Psoas muscle (tissue), 8 donors: ENCODE data around the gene OR1F1. TPM values are rescaled to one million over a fixed set of nuclear protein-coding genes. Genes with fewer than 3 reads are reported as not detected.

Experiments used
- ATAC-seq, 4 donors: fragments of 200-7000 bp; cut with Tn5 transposase; one replicate each; pipeline ENCODE4 v1.9.1; 2020; ENCODE audit warnings: moderate library complexity in 3 of 4, mild to moderate bottlenecking in 2 of 4
- DNase-seq, 2 donors: peaks; one replicate each; pipeline ENCODE4 v3.0.0-alpha.2; 2020
- H3K27ac ChIP-seq: fragments of 200-600 bp; one replicate; pipeline ENCODE4 v1.8.0; 2022
- H3K27me3 ChIP-seq, 3 donors: fragments of 200-600 bp in 1 of 3; one replicate each; pipeline versions ENCODE4 v1.6.1 to v1.8.0; 2013 to 2022; ENCODE audit warnings: low read length in 2 of 3, mild to moderate bottlenecking in 2 of 3, moderate library complexity in 1 of 3; ENCODE audit not compliant: insufficient read depth in 3 of 3
- H3K36me3 ChIP-seq, 2 donors: fragments of 200-600 bp in 1 of 2; one replicate each; pipeline versions ENCODE4 v1.6.1 to v1.8.0; 2013 to 2022; ENCODE audit warnings: low read depth in 1 of 2, mild to moderate bottlenecking in 1 of 2, moderate library complexity in 1 of 2; ENCODE audit not compliant: insufficient read depth in 1 of 2
- H3K4me1 ChIP-seq: fragments of 200-600 bp; one replicate; pipeline ENCODE4 v1.8.0; 2022
- H3K4me3 ChIP-seq: fragments of 200-600 bp; one replicate; pipeline ENCODE4 v1.8.0; 2022; ENCODE audit warnings: mild to moderate bottlenecking
- H3K9me3 ChIP-seq: fragments of 200-600 bp; one replicate; pipeline ENCODE4 v1.8.0; 2022
- WGBS, 3 donors: extraction: QIAGEN DNeasy Blood & Tissue Kit; methylation state at CpG; one replicate each; pipeline versions ENCODE4 v1.1.6 to v1.1.7; 2013; 5-methylcytosine and 5-hydroxymethylcytosine counted together
- intact Hi-C, 2 donors: fragments of 100-400 bp; cut with DNase I; formaldehyde crosslinking; loops; one replicate each; pipeline versions ENCODE4 v1.11.0 to v1.14.2; 2022
- polyA plus RNA-seq, 3 donors: library from polyadenylated mRNA; stranded (reverse); fragments of 200-250 nt; gene quantifications; one replicate each; pipeline ENCODE4 v1.2.3, GENCODE V29; 2013
- total RNA-seq, 4 donors: library from RNA; stranded (reverse); fragmentation: NEBNext Ultra II Directional in 2 of 4; extraction: Animal tissue kit (Norgen Biotek cat#: 25700) in 2 of 4; gene quantifications; one replicate each; pipeline versions ENCODE4 v1.2.1 to v1.2.4, GENCODE V29; 2021 to 2023
- TF ChIP-seq, protein P1 (sequence below): fragments of 200-600 bp; IDR thresholded peaks from one replicate; pipeline ENCODE4 v1.8.0; 2022; ENCODE audit warnings: antibody characterized with exemption
- donor health status: healthy with polysubstance abuse.
- donor health status: DM: no; HTN: no; CAD: no; lungs with moderate emphysema.
- donor health status: Bipolar disorder and iron deficiency.
- donor health status: healthy.
- donor health status: DM: yes; HTN: yes; CAD: no.
- donor health status: DM: no; HTN: no; CAD: no.
- donor health status: DM: no; HTN: no; CAD: no.
- donor health status: DM: yes; HTN: yes; CAD: no.

Gene OR1F1
- total and polyA plus RNA-seq, 7 donors: not detected

DNA sequence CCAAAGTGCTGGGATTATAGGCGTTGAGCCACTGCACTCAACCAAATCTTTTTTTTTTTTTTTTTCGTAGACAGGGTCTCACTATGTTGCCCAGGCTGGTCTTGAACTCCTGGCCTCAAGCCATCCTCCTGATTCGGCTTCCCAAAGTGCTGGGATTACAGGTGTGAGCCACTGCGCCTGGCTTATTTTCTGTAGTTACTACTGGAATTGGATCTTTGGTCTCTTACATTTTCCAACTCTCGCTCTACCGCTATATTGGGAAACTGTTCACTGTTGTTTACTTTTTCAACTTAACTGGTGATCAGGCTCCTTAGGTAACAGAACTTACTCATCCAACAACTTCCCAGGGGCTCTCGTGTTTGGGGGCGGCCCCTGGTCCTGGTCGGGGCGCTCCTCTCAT is 32.8 kb downstream of the OR1F1 start:
- no peak for ATAC-seq
- H3K27me3 ChIP-seq: no peaks in the 10 kb centered on the region
- H3K9me3 ChIP-seq: peaks cover 69% of the 10 kb centered on the region
- H3K36me3 ChIP-seq: peaks cover 22 to 34% of the 10 kb centered on the region in 2 donors
- intact Hi-C loops: no loop called here
- H3K4me1 ChIP-seq: no peaks in the 10 kb centered on the region
- TF ChIP-seq, protein P1, sequence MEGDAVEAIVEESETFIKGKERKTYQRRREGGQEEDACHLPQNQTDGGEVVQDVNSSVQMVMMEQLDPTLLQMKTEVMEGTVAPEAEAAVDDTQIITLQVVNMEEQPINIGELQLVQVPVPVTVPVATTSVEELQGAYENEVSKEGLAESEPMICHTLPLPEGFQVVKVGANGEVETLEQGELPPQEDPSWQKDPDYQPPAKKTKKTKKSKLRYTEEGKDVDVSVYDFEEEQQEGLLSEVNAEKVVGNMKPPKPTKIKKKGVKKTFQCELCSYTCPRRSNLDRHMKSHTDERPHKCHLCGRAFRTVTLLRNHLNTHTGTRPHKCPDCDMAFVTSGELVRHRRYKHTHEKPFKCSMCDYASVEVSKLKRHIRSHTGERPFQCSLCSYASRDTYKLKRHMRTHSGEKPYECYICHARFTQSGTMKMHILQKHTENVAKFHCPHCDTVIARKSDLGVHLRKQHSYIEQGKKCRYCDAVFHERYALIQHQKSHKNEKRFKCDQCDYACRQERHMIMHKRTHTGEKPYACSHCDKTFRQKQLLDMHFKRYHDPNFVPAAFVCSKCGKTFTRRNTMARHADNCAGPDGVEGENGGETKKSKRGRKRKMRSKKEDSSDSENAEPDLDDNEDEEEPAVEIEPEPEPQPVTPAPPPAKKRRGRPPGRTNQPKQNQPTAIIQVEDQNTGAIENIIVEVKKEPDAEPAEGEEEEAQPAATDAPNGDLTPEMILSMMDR: no peak
- H3K27ac ChIP-seq: no peak overlapping the region
- H3K4me3 ChIP-seq: no peak overlapping the region
- no peak for DNase-seq
- 85 to 90% (median 89%) methylated on average over 10 of the region's 10 CpGs for WGBS, 3 donors

DNA sequence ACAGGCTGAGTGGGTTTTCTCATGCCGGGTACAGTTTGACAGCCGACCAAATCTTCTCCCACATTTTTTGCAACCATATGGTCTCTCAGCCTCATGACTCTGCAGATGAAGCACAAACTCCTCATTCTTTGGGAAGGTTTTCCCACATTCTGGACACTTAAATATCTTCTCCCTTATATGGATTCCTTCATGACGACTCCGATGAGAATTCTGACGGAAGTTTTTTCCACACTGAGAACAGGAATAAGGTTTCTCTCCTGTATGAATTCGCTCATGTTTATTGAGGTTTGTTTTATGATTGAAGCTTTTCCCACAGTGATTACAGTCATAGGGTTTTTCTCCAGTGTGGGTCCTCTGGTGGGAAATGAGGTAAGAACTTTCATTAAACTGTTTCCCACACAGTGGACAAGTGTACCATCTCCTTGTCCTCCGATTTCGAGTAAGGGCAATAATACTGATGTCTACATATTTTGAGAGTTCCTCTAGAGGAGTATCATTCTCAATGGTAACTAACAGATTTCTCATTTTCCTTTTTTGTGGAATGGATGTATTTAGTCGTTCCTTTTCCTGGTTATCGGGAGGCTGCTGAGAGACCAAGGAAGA is 36.0 kb downstream of the OR1F1 start:
- TF ChIP-seq, protein P1: no peak
- H3K36me3 ChIP-seq: peaks cover 23 to 66% of the 10 kb centered on the region in 2 donors
- DNase-seq (no peak), ATAC-seq (no peak)
- H3K27me3 ChIP-seq: no peaks in the 10 kb centered on the region
- no peak overlapping the region for H3K4me3 ChIP-seq
- H3K4me1 ChIP-seq: no peaks in the 10 kb centered on the region
- no peak overlapping the region for H3K27ac ChIP-seq
- intact Hi-C loops: no loop called here
- H3K9me3 ChIP-seq: peaks cover 90% of the 10 kb centered on the region
- WGBS, 3 donors: 97 to 99% (median 99%) methylated on average over 10 of the region's 10 CpGs

DNA sequence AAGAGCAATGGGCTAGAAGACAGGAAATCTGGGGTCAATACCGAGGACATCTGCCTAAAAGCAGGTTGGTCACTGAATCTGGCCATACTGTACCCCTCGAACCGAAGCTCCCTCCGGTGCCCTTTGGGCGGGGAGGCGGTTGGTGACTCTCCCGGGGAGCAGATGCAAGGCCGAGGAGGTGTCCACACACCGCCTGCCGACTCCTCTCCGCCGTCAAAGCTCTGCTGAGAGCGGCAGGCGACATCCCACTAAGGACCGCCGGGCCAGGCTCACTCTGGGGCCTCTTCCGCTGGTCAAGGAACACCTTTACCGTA is 46.5 kb downstream of the OR1F1 start:
- DNase-seq (no peak), ATAC-seq (peak in 1 of 4 donors; percentile 2)
- TF ChIP-seq, protein P1: no peak
- Histone ChIP-seq H3K9me3 (peaks cover 31% of the 10 kb centered on the region), H3K27me3 (no peaks in the 10 kb centered on the region), H3K27ac (peak overlapping the region; percentile 93), H3K36me3 (peaks cover 19 to 40% of the 10 kb centered on the region in 2 donors), H3K4me3 (peak overlapping the region; percentile 97), H3K4me1 (peaks cover 7% of the 10 kb centered on the region)
- WGBS, 3 donors: 1 to 2% (median 2%) methylated on average over 18 of the region's 18 CpGs
- intact Hi-C loops: loop anchor here in 1 of 2 donors (2.0 kb wide), 1 partner anchor 48 kb away; the partner anchor contains the start of gene ZNF263

DNA sequence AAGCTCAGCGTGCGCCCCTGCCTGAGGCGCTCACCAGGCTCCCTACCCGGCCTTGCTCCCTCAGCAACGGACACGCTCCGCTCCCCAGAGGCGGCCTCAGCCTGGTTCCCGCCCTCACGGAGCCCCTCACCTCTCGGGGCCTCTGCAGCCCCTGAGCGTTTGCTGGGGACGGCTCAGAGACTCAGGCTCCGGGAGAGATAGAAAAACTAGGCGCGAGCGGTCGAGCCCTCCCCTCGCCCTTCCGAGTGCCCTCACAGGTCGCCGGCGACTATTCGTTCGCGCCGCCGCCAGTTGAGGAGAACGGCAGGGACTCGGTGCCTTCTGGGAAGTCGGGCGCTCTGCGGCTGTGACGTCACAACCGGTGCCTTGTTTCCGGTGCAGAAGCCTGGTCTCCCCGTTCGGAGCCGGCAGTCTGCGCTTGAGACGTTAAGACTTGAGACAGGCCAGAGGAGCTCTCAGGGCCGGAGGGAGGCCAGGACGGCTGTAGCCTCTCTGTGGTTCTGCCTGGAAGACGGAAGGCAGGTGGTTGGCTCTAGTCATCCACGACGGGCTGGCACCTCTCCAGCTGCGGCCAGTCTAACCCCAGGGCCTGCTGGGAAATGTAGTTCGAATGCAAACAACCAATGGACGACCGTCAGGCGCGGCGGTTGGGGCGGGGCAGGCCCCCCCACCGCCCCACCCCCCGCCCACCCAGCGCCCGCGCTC is 47.0 kb downstream of the OR1F1 start, which contains the start of gene ZNF200:
TSS of gene ZNF200 (minus strand) at position 302 of the 705 bp plus-strand sequence. CDS start 1,403 bp downstream, outside the sequence.
- TF ChIP-seq, protein P1: no peak
- ATAC-seq: peak; percentile 99 to 100 (median 100)
- peak; percentile 97 to 98 for DNase-seq
- peaks cover 26% of the 10 kb centered on the region for H3K9me3 ChIP-seq
- H3K4me1 ChIP-seq: peaks cover 7% of the 10 kb centered on the region
- intact Hi-C loops: loop anchor here in 1 of 2 donors (2.0 kb wide), 1 partner anchor 48 kb away; the partner anchor contains the start of gene ZNF263
- peak within 1 kb of the TSS; percentile 93 for H3K27ac ChIP-seq
- peaks cover 15 to 35% of the 10 kb centered on the region in 2 donors for H3K36me3 ChIP-seq
- peak within 1 kb of the TSS; percentile 97 for H3K4me3 ChIP-seq
- no peaks in the 10 kb centered on the region for H3K27me3 ChIP-seq
- 0% methylated on average over 50 to 51 of the region's 59 CpGs for WGBS, 3 donors
